Sciatic nerve (tissue), 2 donors: ENCODE measurements around the gene PLCB4. TPM values are rescaled to one million over a fixed set of nuclear protein-coding genes. Genes with fewer than 3 reads are reported as not detected.

Experiments used
- ATAC-seq: fragments of 200-7000 bp; cut with Tn5 transposase; one replicate; pipeline ENCODE4 v1.9.1; 2020; ENCODE audit warnings: mild to moderate bottlenecking, moderate library complexity
- DNase-seq: peaks from one replicate; pipeline ENCODE4 v3.0.0-alpha.2; 2020; ENCODE audit warnings: low spot score
- intact Hi-C: fragments of 100-400 bp; cut with DNase I; formaldehyde crosslinking; loops from one replicate; pipeline ENCODE4 v1.14.2; 2022
- total RNA-seq: library from RNA; stranded (reverse); fragmentation: NEBNext Ultra II Directional; extraction: Animal tissue kit (Norgen Biotek cat#: 25700); gene quantifications from one replicate; pipeline ENCODE4 v1.2.1, GENCODE V29; 2021
- donor health status: DM: no; HTN: no; CAD: no.
- donor health status: DM: no; HTN: no; CAD: no.

Gene PLCB4
- total RNA-seq, 1 donor from 2014 or later, result 23.4 TPM

- DNase-seq, result no peak
Measured at GRCh38 chr20:9329355-9330101, 260.6 kb downstream of the PLCB4 start.

GRCh38 chr20:9330151-9330550 lies 261.3 kb downstream of the PLCB4 start:
- intact Hi-C loops, result no loop called here
- ATAC-seq (no peak), DNase-seq (no peak)

More at GRCh38 chr20:9329355-9330101, 260.6 kb downstream of the PLCB4 start:
- intact Hi-C loops, result no loop called here
- no peak for ATAC-seq

- ATAC-seq, result no peak
- intact Hi-C loops, result no loop called here
- DNase-seq, result no peak
Measured at GRCh38 chr20:9331707-9332435, 263.0 kb downstream of the PLCB4 start.

- no peak for DNase-seq
- intact Hi-C loops, result no loop called here
- ATAC-seq, result no peak
Measured at GRCh38 chr20:9332791-9333479, 264.0 kb downstream of the PLCB4 start.

GRCh38 chr20:9334866-9335265 lies 266.0 kb downstream of the PLCB4 start:
- DNase-seq (no peak), ATAC-seq (no peak)
- intact Hi-C loops, result no loop called here

GRCh38 chr20:9338101-9338500 lies 269.2 kb downstream of the PLCB4 start:
- intact Hi-C loops, result no loop called here
- DNase-seq, result no peak
- ATAC-seq, result no peak

GRCh38 chr20:9339708-9340107 lies 270.8 kb downstream of the PLCB4 start:
- ATAC-seq (no peak), DNase-seq (no peak)
- intact Hi-C loops, result no loop called here

- ATAC-seq (no peak), DNase-seq (no peak)
- intact Hi-C loops, result no loop called here
Measured at GRCh38 chr20:9342651-9343050, 273.8 kb downstream of the PLCB4 start.

GRCh38 chr20:9344083-9344920 lies 275.4 kb downstream of the PLCB4 start:
- DNase-seq (no peak), ATAC-seq (peak; percentile 75)
- intact Hi-C loops, result no loop called here

- intact Hi-C loops, result no loop called here
- ATAC-seq, result no peak
Measured at GRCh38 chr20:9348316-9348715, 279.4 kb downstream of the PLCB4 start.

GRCh38 chr20:9348747-9349146 lies 279.9 kb downstream of the PLCB4 start:
- DNase-seq (no peak), ATAC-seq (no peak)
- intact Hi-C loops, result no loop called here

More at GRCh38 chr20:9348316-9348715, 279.4 kb downstream of the PLCB4 start:
- DNase-seq, result no peak

- intact Hi-C loops, result no loop called here
- DNase-seq, result no peak
- ATAC-seq, result no peak
Measured at GRCh38 chr20:9349249-9349648, 280.4 kb downstream of the PLCB4 start.

- intact Hi-C loops, result loop anchor here (10.0 kb wide), 1 partner anchor 498 kb away; no protein-coding TSS in a partner anchor
- DNase-seq (no peak), ATAC-seq (no peak)
Measured at GRCh38 chr20:9352739-9353138, 283.9 kb downstream of the PLCB4 start.

- intact Hi-C loops, result loop anchor here (10.0 kb wide), 1 partner anchor 499 kb away; no protein-coding TSS in a partner anchor
- ATAC-seq (no peak), DNase-seq (no peak)
Measured at GRCh38 chr20:9353180-9353915, 284.5 kb downstream of the PLCB4 start.

GRCh38 chr20:9353916-9354276 lies 285.0 kb downstream of the PLCB4 start:
- intact Hi-C loops, result loop anchor here (10.0 kb wide), 1 partner anchor 499 kb away; no protein-coding TSS in a partner anchor
- DNase-seq, result no peak
- ATAC-seq, result no peak

GRCh38 chr20:9354579-9354978 lies 285.7 kb downstream of the PLCB4 start:
- ATAC-seq (no peak), DNase-seq (no peak)
- intact Hi-C loops, result loop anchor here (10.0 kb wide), 1 partner anchor 500 kb away; no protein-coding TSS in a partner anchor

- DNase-seq (no peak), ATAC-seq (no peak)
- intact Hi-C loops, result loop anchor here (10.0 kb wide), 1 partner anchor 503 kb away; no protein-coding TSS in a partner anchor
Measured at GRCh38 chr20:9358001-9358400, 289.1 kb downstream of the PLCB4 start.
